Activated gamma-delta T cell treated with Interleukin-2 at 50 U/mL for 16 hours (primary cell): ENCODE measurements around the gene HS2ST1.
"Not testable (repeated sequence)": the region's sequence is repeated elsewhere in the genome, so short reads cannot be mapped to it uniquely, and the experiment has no call there.

Source experiments
- DNase-seq: peaks from one replicate; pipeline ENCODE4 v3.0.0-alpha.2; 2020

Gene HS2ST1

GRCh38 chr1:86926883-86927282 lies 12.4 kb downstream of the HS2ST1 start:
- no peak for DNase-seq

- DNase-seq = no peak
Measured at GRCh38 chr1:86928819-86929218, 14.4 kb downstream of the HS2ST1 start.

DNA sequence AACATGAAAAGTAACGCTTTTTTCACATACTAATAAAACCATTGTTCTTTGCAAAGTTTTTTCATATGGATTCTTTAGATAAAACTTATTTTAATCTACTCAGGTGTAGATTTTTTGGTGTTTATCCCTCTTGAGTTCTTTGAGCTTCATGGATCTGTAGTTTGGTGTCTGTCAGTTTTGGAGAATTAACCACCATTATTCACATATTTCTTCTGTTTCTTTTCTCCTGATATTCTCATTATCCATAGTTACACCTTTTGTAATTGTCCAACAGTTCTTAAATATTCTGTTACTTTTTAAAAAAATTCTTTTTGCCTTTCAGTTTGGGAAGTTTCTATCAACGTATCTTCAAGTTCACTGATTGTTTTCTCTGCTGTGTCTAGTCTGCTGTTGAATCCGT lies 18.6 kb downstream of the HS2ST1 start:
- no peak for DNase-seq

DNA sequence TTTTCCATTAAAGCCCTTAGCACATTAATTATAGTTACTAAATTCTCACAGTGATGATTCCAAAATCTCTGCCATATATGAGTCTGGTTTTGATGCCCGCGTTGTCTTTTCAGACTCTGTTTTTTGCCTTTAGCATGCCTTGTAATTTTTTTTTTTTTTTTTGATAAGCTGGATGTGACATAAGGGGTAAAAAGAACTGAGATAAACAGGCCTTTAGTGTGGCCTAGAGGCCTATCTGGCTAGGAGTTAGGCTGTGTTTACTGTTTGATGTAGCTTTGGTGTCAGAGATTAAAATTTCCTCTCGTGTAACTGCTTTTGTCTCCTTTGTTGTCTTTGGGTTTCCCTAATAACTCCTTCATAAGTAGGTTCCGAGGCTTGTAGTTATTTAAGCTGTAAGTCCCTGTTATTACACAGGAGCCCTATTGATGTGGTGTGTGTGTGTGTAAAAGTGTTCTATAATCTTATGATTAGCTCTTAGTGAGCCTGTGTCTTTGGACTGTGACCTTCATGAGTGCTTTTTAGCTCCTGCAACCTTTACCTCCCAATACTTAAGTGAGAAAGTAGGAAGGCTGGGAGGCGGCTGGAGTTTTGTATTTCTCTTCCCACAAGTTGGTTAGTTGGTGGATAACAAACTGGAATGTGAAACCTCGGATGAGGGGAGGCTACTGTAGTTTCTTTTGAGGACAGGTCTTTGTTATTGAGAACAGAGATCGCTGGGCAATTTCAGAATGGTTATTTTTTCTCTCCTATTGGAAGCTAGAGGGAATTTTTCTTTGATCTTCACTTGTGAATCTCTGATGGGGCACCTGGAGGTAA lies 19.3 kb downstream of the HS2ST1 start:
- no peak for DNase-seq

GRCh38 chr1:86938450-86938849 lies 24.0 kb downstream of the HS2ST1 start:
- no peak for DNase-seq

DNA sequence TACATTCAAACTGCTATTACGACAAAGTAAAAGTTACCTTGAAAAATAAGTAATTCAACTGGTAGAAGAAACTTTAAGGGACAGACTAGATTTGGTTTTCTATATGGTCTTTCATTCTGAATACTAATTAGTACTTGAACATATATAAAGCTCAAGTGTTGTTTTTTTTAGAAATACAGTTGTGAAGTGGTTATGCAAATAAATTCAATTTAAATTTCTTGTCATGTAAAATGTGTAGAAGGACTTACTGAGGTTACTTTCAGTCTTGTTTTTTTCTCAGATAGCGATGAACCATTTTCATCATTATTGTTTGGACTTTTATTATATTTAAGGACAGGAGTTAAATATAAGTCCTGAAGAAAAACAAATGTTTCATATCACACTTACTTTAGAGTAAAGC lies 24.4 kb downstream of the HS2ST1 start:
- no peak for DNase-seq

DNA sequence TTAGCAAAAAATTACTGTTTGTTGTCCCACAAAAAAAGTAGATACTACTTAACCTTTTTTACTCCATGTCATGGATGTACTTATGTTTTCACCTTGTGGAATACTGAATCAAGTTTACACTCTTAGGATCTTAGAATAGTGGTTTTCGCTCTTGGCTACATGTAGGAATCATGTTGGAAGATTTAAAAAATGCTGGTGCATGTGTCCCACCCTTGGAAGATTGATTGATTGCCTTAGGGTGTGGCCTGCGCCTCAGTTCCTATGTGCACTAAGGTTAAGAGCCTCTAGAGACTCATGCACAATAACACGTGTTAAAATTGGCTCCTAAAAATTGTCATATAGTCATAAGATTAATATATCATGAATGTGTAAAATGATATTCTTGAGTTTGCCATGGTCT lies 25.0 kb downstream of the HS2ST1 start:
- no peak for DNase-seq

DNA sequence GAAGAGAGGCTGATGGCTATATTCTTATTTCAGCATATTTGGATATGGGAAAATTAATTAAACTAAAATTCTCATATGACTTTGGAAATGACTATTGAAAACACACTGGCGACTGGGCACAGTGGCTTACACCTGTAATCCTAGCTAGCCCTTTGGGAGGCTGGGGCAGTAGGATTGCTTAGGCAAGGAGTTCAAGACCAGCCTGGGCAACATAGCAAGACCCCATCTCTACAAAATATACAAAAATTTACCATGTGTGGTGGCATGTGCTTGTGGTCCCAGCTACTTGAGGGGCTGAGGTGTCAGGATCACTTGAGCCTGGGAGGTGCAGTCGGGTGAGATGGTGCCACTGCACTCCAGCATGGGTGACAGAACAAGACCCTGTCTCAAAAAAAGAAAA lies 26.2 kb downstream of the HS2ST1 start:
- DNase-seq = no peak

GRCh38 chr1:86942042-86942441 lies 27.6 kb downstream of the HS2ST1 start:
- DNase-seq = no peak

GRCh38 chr1:86942743-86943142 lies 28.3 kb downstream of the HS2ST1 start:
- no peak for DNase-seq

GRCh38 chr1:86948212-86948611 lies 33.8 kb downstream of the HS2ST1 start:
- no peak for DNase-seq

- no peak for DNase-seq
Measured at GRCh38 chr1:86950712-86951419, 36.4 kb downstream of the HS2ST1 start.

DNA sequence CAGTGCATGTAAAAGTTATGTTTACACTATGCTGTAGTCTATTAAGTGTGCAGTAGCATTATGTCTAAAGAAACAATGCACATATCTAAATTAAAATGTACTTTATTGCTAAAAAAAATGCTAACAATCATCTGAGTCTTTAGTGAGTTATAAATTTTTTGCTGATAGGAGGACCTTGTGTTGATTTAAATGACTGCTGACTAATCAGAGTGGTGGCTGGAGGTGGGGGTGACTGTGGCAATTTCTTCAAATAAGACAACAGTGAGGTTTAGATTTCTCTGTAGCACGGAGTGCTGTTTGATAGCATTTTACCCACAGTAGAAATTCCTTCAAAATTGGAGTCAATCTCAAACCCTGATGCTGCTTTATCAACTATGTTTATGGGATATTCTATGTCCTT lies 37.0 kb downstream of the HS2ST1 start:
- DNase-seq = no peak

DNA sequence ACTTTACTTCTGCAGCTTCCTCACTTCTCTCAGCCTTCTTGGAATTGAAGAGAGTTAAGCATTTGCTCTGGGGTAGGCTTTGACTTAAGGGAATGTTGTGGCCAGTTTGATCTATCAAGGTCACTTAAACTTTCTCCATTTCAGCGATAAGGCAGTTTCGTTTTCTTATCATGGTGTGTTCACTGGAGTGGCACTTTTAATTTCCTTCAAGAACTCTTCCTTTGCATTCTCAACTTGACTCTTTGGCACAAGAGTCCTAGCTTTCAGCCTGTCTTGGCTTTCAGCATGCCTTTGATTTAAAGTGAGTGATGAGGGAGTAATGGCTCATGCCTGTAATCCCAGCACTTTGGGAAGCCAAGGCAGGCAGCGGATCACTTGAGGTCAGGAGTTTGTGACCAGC lies 38.7 kb downstream of the HS2ST1 start:
- no peak for DNase-seq

GRCh38 chr1:86955678-86956077 lies 41.2 kb downstream of the HS2ST1 start:
- no peak for DNase-seq

DNA sequence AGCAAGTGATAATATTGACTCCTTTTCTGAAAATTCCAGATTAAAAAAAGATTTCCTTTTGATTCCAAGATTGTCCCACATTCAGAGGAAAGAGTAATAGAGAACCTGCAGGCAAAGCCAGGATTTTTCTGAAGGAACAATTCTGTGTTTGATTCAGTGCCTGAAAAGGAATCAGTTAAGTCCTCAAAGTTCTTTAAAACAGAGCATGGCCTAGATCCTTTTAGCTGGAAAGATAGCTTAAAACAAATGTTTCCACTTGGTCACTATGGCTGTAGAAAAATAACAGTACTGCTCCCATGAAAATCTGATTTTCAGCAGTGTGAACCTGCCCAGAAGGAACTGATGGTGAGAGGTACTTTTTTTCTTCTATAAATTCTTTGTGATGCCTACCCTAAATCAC lies 41.8 kb downstream of the HS2ST1 start:
- no peak for DNase-seq

DNA sequence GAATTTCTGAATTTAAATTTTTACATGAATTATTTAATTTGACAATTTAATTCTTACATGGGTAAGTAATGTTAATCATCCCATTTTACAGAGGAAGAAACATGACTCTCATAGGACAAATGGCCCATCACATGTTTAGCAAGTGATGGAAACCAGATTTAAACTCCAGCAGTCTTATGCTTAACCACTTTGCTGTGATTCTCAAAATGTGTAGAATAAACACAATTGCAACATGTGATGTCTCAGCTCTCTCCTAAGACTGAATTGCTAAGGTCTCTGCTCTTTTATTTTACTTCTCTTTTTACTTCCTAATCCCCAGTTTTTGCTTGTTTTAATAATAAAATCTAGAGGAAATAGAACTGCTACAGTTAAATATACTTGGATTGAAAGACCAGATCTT lies 42.8 kb downstream of the HS2ST1 start:
- DNase-seq = no peak

DNA sequence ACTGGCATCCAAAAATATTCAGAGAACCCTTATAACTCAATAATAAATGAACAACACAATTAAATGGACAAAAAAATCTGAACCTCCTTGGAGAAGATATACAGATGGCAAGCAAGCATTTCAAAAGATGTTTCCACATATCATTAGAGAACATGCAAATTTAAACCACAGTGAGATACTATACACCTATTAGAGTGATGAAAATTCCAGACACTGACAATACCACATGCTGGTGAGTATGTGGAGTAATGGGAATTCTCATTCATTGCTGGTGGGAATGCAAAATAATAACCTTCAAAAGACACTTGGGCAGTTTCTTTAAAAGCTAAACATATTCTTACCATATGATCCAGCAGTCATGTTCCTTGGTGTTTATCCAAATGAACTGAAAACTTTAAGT lies 46.1 kb downstream of the HS2ST1 start:
- DNase-seq = no peak

- not testable (repeated sequence) for DNase-seq
Measured at GRCh38 chr1:86963841-86964240, 49.4 kb downstream of the HS2ST1 start.

- DNase-seq = no peak
Measured at GRCh38 chr1:86965012-86965826, 50.8 kb downstream of the HS2ST1 start.

DNA sequence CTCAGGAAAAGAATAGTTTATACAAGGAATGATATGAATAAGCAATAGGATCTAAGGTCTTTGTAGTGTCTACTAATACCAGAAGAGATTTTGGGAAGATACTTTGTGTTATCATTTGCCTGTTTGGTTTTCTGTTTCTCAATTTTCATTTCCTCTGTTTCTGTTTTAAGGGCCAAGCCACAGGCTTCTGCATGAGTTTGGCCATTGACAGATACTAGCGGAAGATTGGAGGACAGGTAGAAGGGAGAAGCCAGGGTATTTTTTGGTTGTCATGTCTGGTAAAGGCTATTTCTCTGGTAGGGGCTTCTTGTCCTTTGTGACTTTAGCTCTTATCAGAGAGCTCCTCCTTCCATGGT lies 51.4 kb downstream of the HS2ST1 start:
- no peak for DNase-seq

DNA sequence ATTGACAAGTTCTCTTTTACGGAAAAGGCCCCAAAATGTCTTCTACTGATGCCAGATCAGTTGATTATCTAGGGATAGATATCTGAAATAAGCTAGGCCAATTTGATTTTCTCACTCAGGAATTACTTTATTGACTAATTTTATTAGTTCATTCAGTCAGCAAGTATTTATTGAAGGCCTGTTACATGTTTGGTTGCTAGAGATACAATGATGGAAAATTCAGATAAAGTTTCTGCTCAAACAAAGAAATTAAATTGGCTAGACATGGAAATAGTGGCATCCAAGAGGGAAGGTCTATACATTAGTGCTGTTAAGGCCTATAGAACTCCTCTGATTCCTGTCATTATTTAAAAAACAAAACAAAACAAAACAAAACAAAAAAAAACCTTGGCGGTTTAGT lies 56.5 kb downstream of the HS2ST1 start:
- no peak for DNase-seq

DNA sequence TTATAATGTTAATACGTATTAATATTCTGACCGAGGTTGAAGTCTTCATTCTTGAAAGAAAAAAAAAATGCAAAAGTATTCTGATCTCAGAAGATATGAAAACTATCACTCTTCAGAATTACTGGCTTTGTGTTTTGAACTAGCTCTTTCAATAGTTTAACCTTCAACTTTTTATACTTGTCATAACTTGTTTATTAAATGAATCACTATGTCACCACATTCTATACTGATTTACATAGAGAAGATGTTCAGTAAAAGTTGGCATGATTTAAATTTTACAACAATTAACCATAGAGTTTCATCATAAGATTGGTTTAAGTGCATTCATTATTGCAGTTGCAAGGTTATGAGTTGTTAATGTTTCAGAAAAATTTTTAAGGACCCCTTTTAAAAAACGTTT lies 57.3 kb downstream of the HS2ST1 start:
- no peak for DNase-seq

- DNase-seq = no peak
Measured at GRCh38 chr1:86972262-86972661, 57.8 kb downstream of the HS2ST1 start.
